ENCODE measurements around the gene VIM.

Gene VIM

GRCh38 chr10:17229016-17229716, 1.1 kb downstream of the VIM start:
- intact Hi-C loops (cut with DNase I) = no loop called here
- DNase-seq = peak in 41 of 42 donors; percentile 14 to 85 (median 63)

- peak in 4 of 42 donors; percentile 10 to 46 (median 15) for DNase-seq
- intact Hi-C loops (cut with DNase I) = no loop called here
These were observed 1.6 kb downstream of the VIM start for GRCh38 chr10:17229717-17229966.

GRCh38 chr10:17229967-17230682, 2.1 kb downstream of the VIM start:
- peak in 39 of 42 donors; percentile 4 to 69 (median 35) for DNase-seq
- intact Hi-C loops (cut with DNase I) = no loop called here

GRCh38 chr10:17231788-17232187, 3.7 kb downstream of the VIM start:
- no peak for DNase-seq
- intact Hi-C loops (cut with DNase I) = no loop called here

GRCh38 chr10:17232276-17232960, 4.4 kb downstream of the VIM start:
- intact Hi-C loops (cut with DNase I) = no loop called here

GRCh38 chr10:17233286-17233991, 5.4 kb downstream of the VIM start:
- peak in 1 of 42 donors; percentile 16 for DNase-seq
- intact Hi-C loops (cut with DNase I) = no loop called here

More at GRCh38 chr10:17232276-17232960, 4.4 kb downstream of the VIM start:
- DNase-seq = no peak

GRCh38 chr10:17234431-17234945, 6.4 kb downstream of the VIM start:
- peak in 1 of 42 donors; percentile 24 for DNase-seq
- intact Hi-C loops (cut with DNase I) = no loop called here

GRCh38 chr10:17235136-17235535, 7.1 kb downstream of the VIM start:
- peak in 1 of 42 donors; percentile 12 for DNase-seq
- intact Hi-C loops (cut with DNase I) = no loop called here

GRCh38 chr10:17236468-17237148, 8.6 kb downstream of the VIM start:
- intact Hi-C loops (cut with DNase I) = no loop called here
- no peak for DNase-seq

GRCh38 chr10:17237149-17237527, 9.1 kb downstream of the VIM start:
- intact Hi-C loops (cut with DNase I) = no loop called here
- no peak for DNase-seq

- DNase-seq = no peak
- intact Hi-C loops (cut with DNase I) = no loop called here
These were observed 9.9 kb downstream of the VIM start for GRCh38 chr10:17237915-17238444.

GRCh38 chr10:17238445-17239291, 10.6 kb downstream of the VIM start:
- intact Hi-C loops (cut with DNase I) = no loop called here
- DNase-seq = no peak

GRCh38 chr10:17239345-17240085, 11.5 kb downstream of the VIM start:
- intact Hi-C loops (cut with DNase I) = no loop called here
- DNase-seq = no peak

GRCh38 chr10:17240096-17240495, 12.1 kb downstream of the VIM start:
- DNase-seq = no peak
- intact Hi-C loops (cut with DNase I) = no loop called here

- DNase-seq = no peak
- intact Hi-C loops (cut with DNase I) = no loop called here
These were observed 12.6 kb downstream of the VIM start for GRCh38 chr10:17240616-17241015.

- DNase-seq = no peak
- intact Hi-C loops (cut with DNase I) = no loop called here
These were observed 13.7 kb downstream of the VIM start for GRCh38 chr10:17241611-17242333.
